K562 treated with DMSO at 1 percent for 48 hours (cell line): ENCODE results near the gene CDH12. TPM values are rescaled to one million over a fixed set of nuclear protein-coding genes. Genes with fewer than 3 reads are reported as not detected.

Experiments
- total RNA-seq: library from RNA; unstranded; fragments of 300-600 nt; gene quantifications from 2 replicates; pipeline ENCODE4 v1.2.3, GENCODE V29; 2022; ENCODE audit warnings: low replicate concordance; ENCODE audit errors: extremely low read depth

CDH12 gene
- not detected in 2 replicates for total RNA-seq

DNA sequence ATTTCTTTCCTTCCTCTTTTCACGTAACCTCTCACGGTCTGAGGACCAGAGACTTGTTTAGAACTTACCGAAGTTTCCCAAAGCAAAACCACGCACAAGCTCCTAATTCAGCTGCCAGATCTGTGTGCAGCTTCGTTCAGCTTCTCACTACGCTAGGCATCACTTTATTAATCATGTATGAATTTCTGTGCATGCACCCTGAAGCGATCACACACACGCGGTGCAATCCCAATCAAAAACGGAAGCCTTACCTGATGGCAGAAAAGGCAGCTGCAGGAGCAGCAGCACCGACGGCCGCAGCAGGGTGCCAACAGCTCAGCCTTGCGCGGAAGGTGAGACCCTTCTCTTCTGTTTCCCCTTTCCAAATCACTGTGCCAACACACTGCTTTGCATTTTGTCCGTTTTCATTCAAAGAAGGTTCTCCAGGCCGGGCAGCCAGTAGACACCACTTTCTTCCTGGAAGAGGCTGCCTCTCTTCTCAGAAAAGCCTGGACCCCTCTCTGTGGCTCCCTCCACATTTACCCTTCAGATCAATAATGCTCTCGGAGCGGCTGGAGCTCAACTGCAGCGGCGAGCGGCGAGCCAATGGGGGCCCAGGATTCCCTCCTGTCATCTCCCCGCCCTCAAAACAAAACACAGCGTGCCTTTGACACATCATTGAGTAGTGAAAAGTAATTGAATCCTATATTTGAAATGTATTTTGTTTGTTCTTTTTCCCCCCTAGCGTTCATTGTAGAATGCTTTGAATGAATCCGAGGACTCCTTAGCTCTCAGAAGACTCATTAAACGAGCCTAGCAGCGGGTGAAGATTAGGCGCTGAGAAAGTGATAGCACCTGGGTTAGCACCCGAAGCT is at the start of gene CDH12:
CDH12 (minus strand) TSS at position 538 of the 854 bp plus-strand sequence.

